ENCODE results near the gene PGM2L1.

Gene PGM2L1

DNA sequence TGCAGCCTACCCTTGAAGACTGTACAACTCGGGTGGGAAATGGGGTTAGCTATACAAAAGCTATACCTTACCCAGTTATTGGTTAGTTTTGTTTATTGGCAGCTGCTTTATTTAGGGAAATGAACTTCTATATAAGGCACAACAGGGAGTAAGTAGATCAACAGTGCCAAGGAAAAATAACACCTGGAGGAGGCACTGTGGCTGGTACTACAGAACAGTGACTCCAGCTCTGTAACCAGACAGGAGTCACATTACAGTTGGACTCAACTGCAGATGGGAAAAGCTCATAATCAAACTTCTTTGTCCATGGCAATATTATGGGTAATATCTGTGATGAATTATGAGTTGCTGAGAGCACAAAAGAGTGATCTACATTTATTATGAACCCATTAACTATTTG lies 100.7 kb downstream of the PGM2L1 start:
- DNase-seq (ENCODE audit: low spot score) = no peak

DNA sequence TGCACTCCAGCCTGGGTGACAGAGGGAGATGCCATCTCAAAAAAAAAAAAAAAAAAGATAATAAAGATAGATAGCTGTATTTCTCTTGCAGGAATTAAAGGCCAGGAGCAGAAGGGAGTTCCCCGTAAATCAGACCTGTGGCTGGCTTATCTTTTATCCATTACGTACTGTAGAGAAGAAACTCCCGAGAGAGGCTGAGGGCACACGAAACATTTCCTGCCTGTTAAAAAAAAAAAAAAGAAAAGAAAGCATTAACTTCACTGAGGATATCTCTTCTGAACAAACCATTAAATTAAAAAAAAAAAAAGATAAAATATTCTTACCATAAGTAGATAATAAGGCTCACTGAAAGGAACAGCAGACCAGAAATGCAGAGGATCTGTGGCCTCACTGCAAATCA lies 109.3 kb downstream of the PGM2L1 start:
- DNase-seq (ENCODE audit: low spot score) = no peak

DNA sequence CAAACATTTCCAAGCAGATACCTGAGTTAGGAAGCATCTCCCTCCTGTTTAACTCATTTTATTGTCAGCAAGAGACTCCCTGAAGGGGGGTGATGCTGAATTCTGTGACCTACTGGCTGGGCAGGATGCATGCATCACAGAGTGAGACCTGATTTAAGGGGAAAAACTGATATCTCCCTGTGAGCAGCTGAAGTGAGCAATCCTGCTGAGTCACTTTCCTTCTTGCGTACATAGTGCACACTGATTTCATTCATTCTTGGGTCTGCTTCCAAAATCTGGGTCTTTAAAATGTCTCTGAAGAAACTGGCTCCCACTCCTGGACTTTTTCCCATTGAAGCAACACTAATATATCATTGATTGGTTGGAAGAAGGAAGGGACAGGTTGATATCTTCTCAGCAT lies 110.1 kb downstream of the PGM2L1 start:
- DNase-seq (ENCODE audit: low spot score) = no peak

DNA sequence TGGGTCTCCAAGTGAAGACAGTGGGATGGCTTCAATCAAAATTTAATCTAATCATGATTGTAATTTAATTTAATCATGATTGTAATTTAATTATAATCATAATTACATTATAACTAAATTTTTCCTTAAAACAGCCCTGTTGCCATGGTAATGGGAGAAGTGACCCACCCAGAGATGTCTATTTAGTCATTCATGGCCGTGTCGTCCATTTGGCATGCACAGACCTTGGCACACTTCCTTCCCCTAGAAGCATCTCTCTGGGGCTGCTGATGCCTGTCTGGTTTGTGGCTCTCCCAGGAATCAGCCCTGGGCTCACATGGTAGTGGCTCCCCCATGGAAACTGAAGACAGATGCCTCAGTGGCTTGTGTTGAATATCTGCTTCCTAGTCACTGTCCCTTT lies 113.8 kb downstream of the PGM2L1 start:
- DNase-seq (ENCODE audit: low spot score) = no peak

DNA sequence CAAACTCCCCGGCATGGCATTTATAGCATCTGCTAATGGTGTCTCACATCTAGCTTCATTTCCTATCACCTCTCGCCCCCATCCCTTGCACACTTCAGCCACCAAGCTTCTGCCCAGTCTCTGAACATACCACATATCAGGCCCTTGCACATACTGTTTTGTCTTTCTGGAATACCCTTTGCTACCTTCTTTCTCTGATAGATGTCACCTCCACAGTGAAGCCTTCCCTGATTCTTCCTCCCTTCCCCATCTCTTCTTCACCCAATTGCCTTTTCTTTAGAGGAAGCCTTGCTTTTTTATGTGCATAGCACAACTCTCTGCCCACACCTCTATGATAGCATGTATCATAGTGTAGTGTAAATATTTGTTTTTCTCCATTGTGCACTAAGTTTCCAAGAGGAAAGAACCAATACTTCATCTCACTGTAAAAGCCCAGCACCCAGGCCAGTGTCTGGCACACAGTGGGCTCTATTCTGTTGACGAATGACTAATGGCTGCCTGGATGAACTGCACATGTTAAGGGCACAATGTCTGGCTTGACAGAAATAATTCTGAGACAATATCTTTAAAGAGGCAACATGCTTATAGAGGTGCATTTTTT lies 114.6 kb downstream of the PGM2L1 start:
- DNase-seq (ENCODE audit: low spot score) = no peak

DNA sequence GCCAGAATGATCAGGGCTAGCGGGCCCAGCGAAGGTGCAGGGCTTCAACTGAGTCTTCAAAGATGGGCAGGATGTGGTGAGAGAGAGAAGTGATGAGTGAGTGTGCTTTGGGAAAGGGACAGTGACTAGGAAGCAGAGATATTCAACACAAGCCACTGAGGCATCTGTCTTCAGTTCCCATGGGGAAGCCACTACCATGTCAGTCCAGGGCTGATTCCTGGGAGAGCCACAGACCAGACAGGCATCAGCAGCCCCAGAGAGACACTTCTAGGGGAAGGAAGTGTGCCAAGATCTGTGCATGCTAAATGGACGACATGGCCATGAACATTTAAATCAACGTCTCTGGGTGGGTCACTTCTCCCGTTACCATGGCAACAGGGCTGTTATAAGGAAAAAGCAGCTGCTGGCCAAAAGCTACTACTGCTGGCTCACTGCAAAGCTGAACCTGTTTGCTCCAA lies 115.3 kb downstream of the PGM2L1 start:
- no peak for DNase-seq (ENCODE audit: low spot score)

DNA sequence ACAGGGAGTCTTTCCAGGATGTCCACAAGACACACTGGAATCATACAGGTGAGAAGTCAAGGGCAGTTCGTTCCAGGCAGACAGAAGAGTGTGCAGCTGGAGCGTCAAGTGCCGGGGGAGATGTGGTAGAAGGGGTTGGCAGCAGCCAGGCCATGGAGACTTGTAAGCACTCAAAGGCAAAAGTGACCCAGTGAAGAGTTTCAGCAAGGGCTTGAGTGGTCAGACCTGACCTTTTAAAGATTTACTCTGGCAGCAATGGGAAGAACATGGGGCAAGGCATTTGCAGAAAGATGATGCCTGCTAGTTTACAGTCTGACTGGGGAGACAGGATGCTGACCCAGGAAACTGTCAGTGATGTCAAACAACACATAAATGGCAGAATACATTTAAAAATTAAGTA lies 115.8 kb downstream of the PGM2L1 start:
- DNase-seq (ENCODE audit: low spot score) = no peak

DNA sequence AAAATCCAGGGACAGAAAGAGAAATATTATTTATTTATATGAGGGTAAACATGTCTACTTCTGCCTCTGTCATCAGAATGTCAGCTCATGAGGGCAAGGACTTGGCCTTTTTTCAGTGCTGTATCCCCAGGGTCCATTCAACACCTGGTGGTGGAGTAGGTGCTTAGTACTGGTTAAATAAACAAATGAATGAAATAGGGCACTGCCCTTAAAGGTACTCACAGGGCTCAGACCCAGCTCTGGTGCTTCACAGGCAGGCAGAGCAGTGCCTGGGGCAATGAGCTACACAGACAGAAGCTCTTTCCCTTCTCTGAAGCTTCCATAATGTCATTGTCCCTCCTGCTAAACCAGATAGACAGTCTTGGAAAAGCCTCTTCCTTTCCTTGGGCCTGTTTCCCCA lies 117.7 kb downstream of the PGM2L1 start:
- DNase-seq (ENCODE audit: low spot score) = no peak

All from HuH-7 (cell line).